GM12878 (cell line): ENCODE measurements around the gene PARP1. TPM values are rescaled to one million over a fixed set of nuclear protein-coding genes. Genes with fewer than 3 reads are reported as not detected.

ENCODE experiments used
- ATF7 ChIP-seq: fragments of 450-650 bp; IDR thresholded peaks from 2 replicates; pipeline ENCODE4 v1.6.1; 2016; ENCODE audit warnings: low read depth, mild to moderate bottlenecking
- BHLHE40 ChIP-seq, 2 experiments: fragments of 450-650 bp in 1 of 2; IDR thresholded peaks; 2 replicates each; pipeline ENCODE4 v1.6.1; 2011 to 2017; ENCODE audit warnings: low read depth in 2 of 2, borderline replicate concordance in 1 of 2, improper control_type of control experiment in 1 of 2, low read length in 1 of 2, mild to moderate bottlenecking in 1 of 2
- CBX5 ChIP-seq: sonication (generic); IDR thresholded peaks from 2 replicates; pipeline ENCODE4 v1.6.1; 2016; ENCODE audit warnings: low read depth, moderate library complexity, mild to moderate bottlenecking, inconsistent platforms
- CHD4 ChIP-seq: fragments of 200-600 bp; sonication (generic); IDR thresholded peaks from 2 replicates; pipeline ENCODE4 v1.6.1; 2016; ENCODE audit warnings: mild to moderate bottlenecking
- CREM ChIP-seq: IDR thresholded peaks from 2 replicates; pipeline ENCODE4 v1.6.1; 2014; ENCODE audit warnings: antibody characterized with exemption, low read depth
- EGR1 ChIP-seq, 2 experiments: IDR thresholded peaks; 1 replicate in 1 of 2; 2 replicates in 1 of 2; pipeline ENCODE4 v1.6.1; 2011 to 2012; ENCODE audit warnings: low read depth in 2 of 2, low read length in 2 of 2, borderline replicate concordance in 1 of 2, mild to moderate bottlenecking in 1 of 2, moderate library complexity in 1 of 2
- HDGF ChIP-seq: fragments of 450-650 bp; IDR thresholded peaks from 2 replicates; pipeline ENCODE4 v1.6.1; 2016; ENCODE audit warnings: antibody characterized with exemption
- IRF4 ChIP-seq: IDR thresholded peaks from 2 replicates; pipeline ENCODE4 v1.6.1; 2011; ENCODE audit warnings: low read depth, low read length
- MEF2A ChIP-seq: IDR thresholded peaks from 2 replicates; pipeline ENCODE4 v1.6.1; 2011; ENCODE audit warnings: low read depth, mild to moderate bottlenecking, low read length, moderate library complexity; ENCODE audit not compliant: insufficient read depth
- NBN ChIP-seq: fragments of 450-650 bp; IDR thresholded peaks from 2 replicates; pipeline ENCODE4 v1.6.1; 2016
- NFIC ChIP-seq: IDR thresholded peaks from 2 replicates; pipeline ENCODE4 v1.6.1; 2012; ENCODE audit warnings: low read depth, mild to moderate bottlenecking, inconsistent platforms, low read length, moderate library complexity
- NFYB ChIP-seq: IDR thresholded peaks from 2 replicates; pipeline ENCODE4 v1.6.1; 2011; ENCODE audit warnings: low read depth, mild to moderate bottlenecking, low read length, improper control_type of control experiment, moderate library complexity; ENCODE audit not compliant: insufficient read depth
- PAX8 ChIP-seq: fragments of 450-650 bp; IDR thresholded peaks from 2 replicates; pipeline ENCODE4 v1.6.1; 2017; ENCODE audit warnings: mild to moderate bottlenecking, moderate library complexity
- RB1 ChIP-seq: fragments of 450-650 bp; formaldehyde crosslinking; IDR thresholded peaks from 2 replicates; pipeline ENCODE4 v1.6.1; 2017; ENCODE audit warnings: mild to moderate bottlenecking, borderline replicate concordance
- RBBP5 ChIP-seq: fragments of 200-600 bp; sonication (generic); conservative IDR thresholded peaks from 2 replicates; pipeline ENCODE4 v1.6.1; 2016
- RELA ChIP-seq: fragments of 450-650 bp; IDR thresholded peaks from 2 replicates; pipeline ENCODE4 v1.8.0; 2014; ENCODE audit warnings: borderline replicate concordance; ENCODE audit not compliant: partially characterized antibody
- RELB ChIP-seq: fragments of 450-650 bp; IDR thresholded peaks from 2 replicates; pipeline ENCODE4 v1.6.1; 2017; ENCODE audit warnings: low read depth, mild to moderate bottlenecking, moderate library complexity
- USF1 ChIP-seq: IDR thresholded peaks from 2 replicates; pipeline ENCODE4 v1.6.1; 2011; ENCODE audit warnings: borderline replicate concordance, low read depth, mild to moderate bottlenecking, moderate library complexity, mixed read lengths, low read length; ENCODE audit not compliant: insufficient read depth; ENCODE audit errors: extremely low read length
- YBX1 ChIP-seq: fragments of 450-650 bp; IDR thresholded peaks from 2 replicates; pipeline ENCODE4 v1.6.1; 2016; ENCODE audit warnings: antibody characterized with exemption
- ZNF217 ChIP-seq: fragments of 450-650 bp; IDR thresholded peaks from 2 replicates; pipeline ENCODE4 v1.6.1; 2017; ENCODE audit warnings: antibody characterized with exemption, mild to moderate bottlenecking
- ZZZ3 ChIP-seq: IDR thresholded peaks from 2 replicates; pipeline ENCODE4 v1.6.1; 2011; ENCODE audit warnings: low read depth; ENCODE audit not compliant: control insufficient read depth, insufficient read length
- polyA plus RNA-seq, 11 experiments: library from polyadenylated mRNA; depleted of rRNA in 4 of 11; unstranded in 6 of 11; stranded (reverse) in 5 of 11; fragments of >200 nt; fragmentation: Nextera tagmentation in 4 of 11; fragmentation: Illumina TruSeq in 1 of 11; extraction: Ambion mirVana in 4 of 11; extraction: Trizol in 1 of 11; gene quantifications; 1 replicate in 1 of 11; 2 replicates in 10 of 11; pipeline versions ENCODE4 v1.2.1 to v1.2.3, GENCODE V29; 2011 to 2016; ENCODE audit warnings: inconsistent platforms in 2 of 11, missing spikeins in 2 of 11, low read depth in 1 of 11
- total RNA-seq, 4 experiments: library from RNA; depleted of rRNA in 3 of 4; stranded (reverse); fragments of >200 nt in 3 of 4; fragmentation: Illumina TruSeq in 1 of 4; extraction: Trizol in 1 of 4; gene quantifications; 2 replicates each; pipeline versions ENCODE4 v1.2.1 to v1.2.3, GENCODE V29; 2013 to 2021
- TF ChIP-seq, protein P1 (sequence below): fragments of 150-350 bp; IDR thresholded peaks from 2 replicates; pipeline ENCODE4 v1.6.1; 2014; ENCODE audit warnings: mild to moderate bottlenecking, low read depth, low read length
- TF ChIP-seq, protein P2 (sequence below): fragments of 450-650 bp; IDR thresholded peaks from 2 replicates; pipeline ENCODE4 v1.6.1; 2016; ENCODE audit warnings: mild to moderate bottlenecking
- TF ChIP-seq, protein P3 (sequence below): fragments of 450-650 bp; IDR thresholded peaks from 2 replicates; pipeline ENCODE4 v1.6.1; 2017; ENCODE audit warnings: borderline replicate concordance

PARP1 gene
- total and polyA plus RNA-seq, 10 of the 15 experiments (the other 5 are each of a cell fraction or from before 2014, with no cell fraction given): 113 to 287 (median 265) TPM

- TF ChIP-seq PAX8: no peak
- peak; percentile 57; the same call in 1 of the 2 replicates for TF ChIP-seq ZNF217
- 0 out of 2 replicates have a peak, but pooled peaks have one; percentile 37 for TF ChIP-seq MEF2A
- TF ChIP-seq, protein P1, sequence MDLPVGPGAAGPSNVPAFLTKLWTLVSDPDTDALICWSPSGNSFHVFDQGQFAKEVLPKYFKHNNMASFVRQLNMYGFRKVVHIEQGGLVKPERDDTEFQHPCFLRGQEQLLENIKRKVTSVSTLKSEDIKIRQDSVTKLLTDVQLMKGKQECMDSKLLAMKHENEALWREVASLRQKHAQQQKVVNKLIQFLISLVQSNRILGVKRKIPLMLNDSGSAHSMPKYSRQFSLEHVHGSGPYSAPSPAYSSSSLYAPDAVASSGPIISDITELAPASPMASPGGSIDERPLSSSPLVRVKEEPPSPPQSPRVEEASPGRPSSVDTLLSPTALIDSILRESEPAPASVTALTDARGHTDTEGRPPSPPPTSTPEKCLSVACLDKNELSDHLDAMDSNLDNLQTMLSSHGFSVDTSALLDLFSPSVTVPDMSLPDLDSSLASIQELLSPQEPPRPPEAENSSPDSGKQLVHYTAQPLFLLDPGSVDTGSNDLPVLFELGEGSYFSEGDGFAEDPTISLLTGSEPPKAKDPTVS: no peak
- TF ChIP-seq BHLHE40 (IDR thresholded peaks at IDR 0.05; ENCODE audit: borderline replicate concordance in 1 of 2, low read depth in 2 of 2, low read length in 1 of 2): peak; percentile 90 to 97; a peak in 3 of 4 replicates
- no peak for TF ChIP-seq USF1
- TF ChIP-seq CREM: peak; percentile 55; the same call in 1 of the 2 replicates
- TF ChIP-seq, protein P2, sequence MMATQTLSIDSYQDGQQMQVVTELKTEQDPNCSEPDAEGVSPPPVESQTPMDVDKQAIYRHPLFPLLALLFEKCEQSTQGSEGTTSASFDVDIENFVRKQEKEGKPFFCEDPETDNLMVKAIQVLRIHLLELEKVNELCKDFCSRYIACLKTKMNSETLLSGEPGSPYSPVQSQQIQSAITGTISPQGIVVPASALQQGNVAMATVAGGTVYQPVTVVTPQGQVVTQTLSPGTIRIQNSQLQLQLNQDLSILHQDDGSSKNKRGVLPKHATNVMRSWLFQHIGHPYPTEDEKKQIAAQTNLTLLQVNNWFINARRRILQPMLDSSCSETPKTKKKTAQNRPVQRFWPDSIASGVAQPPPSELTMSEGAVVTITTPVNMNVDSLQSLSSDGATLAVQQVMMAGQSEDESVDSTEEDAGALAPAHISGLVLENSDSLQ: no peak
- no peak for TF ChIP-seq RELB
- TF ChIP-seq NFIC: no peak
- TF ChIP-seq NFYB: no peak
- TF ChIP-seq ATF7: no peak; the same call in 1 of the 2 replicates
- no peak for TF ChIP-seq NBN
- TF ChIP-seq HDGF: no peak
- no peak for TF ChIP-seq IRF4
- no peak for TF ChIP-seq CHD4
- TF ChIP-seq EGR1 (IDR thresholded peaks at IDR 0.05; ENCODE audit: borderline replicate concordance in 1 of 2, low read depth in 2 of 2, low read length in 2 of 2): peak; percentile 27 to 94
- TF ChIP-seq, protein P3, sequence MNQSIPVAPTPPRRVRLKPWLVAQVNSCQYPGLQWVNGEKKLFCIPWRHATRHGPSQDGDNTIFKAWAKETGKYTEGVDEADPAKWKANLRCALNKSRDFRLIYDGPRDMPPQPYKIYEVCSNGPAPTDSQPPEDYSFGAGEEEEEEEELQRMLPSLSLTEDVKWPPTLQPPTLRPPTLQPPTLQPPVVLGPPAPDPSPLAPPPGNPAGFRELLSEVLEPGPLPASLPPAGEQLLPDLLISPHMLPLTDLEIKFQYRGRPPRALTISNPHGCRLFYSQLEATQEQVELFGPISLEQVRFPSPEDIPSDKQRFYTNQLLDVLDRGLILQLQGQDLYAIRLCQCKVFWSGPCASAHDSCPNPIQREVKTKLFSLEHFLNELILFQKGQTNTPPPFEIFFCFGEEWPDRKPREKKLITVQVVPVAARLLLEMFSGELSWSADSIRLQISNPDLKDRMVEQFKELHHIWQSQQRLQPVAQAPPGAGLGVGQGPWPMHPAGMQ: peak; percentile 69; the same call in 1 of the 2 replicates
- TF ChIP-seq ZZZ3: no peak
- TF ChIP-seq RBBP5: no peak
- peak; percentile 75 for TF ChIP-seq RELA
- TF ChIP-seq RB1: peak; percentile 95
- no peak for TF ChIP-seq YBX1
- no peak for TF ChIP-seq CBX5
These were observed at the start of gene PARP1 (continued) for GRCh38 chr1:226407497-226408284.
